ENCODE data around the gene CYB5A. TPM values are rescaled to one million over a fixed set of nuclear protein-coding genes. Genes with fewer than 3 reads are reported as not detected.

CYB5A gene
- total RNA-seq, 1 donor from 2014 or later = 58.1 TPM

DNA sequence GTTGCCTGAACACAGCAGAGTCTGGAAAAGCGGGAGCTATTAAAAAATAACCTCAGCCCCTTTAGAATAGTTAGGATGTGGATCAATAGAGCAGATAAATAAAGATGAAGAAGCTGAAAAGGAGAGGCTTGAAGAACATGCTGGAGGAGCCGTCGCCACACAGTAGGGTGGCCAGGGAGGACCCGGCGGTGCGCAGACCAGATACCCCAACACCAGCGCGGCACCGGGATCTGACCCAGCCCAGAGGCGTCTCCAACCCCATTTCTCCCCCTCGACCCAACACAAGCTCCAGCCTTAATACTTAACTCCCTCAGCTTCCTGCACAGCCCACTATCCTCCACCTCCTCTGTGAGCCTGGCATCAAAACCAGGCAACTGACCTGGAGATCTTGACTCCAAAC, 16.0 kb downstream of the CYB5A start:
- H3K36me3 ChIP-seq = no peaks in the 10 kb centered on the region
- no peaks in the 10 kb centered on the region for H3K9me3 ChIP-seq
- TF ChIP-seq, protein P1, sequence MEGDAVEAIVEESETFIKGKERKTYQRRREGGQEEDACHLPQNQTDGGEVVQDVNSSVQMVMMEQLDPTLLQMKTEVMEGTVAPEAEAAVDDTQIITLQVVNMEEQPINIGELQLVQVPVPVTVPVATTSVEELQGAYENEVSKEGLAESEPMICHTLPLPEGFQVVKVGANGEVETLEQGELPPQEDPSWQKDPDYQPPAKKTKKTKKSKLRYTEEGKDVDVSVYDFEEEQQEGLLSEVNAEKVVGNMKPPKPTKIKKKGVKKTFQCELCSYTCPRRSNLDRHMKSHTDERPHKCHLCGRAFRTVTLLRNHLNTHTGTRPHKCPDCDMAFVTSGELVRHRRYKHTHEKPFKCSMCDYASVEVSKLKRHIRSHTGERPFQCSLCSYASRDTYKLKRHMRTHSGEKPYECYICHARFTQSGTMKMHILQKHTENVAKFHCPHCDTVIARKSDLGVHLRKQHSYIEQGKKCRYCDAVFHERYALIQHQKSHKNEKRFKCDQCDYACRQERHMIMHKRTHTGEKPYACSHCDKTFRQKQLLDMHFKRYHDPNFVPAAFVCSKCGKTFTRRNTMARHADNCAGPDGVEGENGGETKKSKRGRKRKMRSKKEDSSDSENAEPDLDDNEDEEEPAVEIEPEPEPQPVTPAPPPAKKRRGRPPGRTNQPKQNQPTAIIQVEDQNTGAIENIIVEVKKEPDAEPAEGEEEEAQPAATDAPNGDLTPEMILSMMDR (IDR thresholded peaks at IDR 0.05) = no peak
- intact Hi-C loops (cut with DNase I) = no loop called here
- H3K27ac ChIP-seq = no peak overlapping the region
- no peak for DNase-seq (ENCODE audit: low spot score in 2 of 2)
- H3K27me3 ChIP-seq = no peaks in the 10 kb centered on the region
- no peaks in the 10 kb centered on the region for H3K4me1 ChIP-seq
- H3K4me3 ChIP-seq = no peak overlapping the region

DNA sequence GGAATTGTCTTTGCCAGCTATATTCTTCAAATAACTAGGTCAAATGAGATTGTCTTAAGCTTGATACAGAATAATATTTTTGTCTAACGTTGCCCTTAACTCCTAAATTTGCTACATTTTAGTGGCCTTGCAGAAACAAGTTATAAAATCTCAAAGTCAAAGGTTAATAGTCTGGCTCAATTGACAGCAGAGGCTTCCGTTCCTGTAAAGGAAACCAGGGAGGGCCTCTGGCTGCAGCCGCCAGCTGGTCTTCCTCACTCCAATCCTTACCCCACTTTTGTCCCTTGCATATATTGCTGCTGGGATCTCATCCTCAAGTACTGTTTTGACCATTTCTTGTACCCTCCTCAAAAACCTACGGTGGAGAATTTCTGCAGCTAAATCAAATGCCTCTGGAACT, 17.1 kb downstream of the CYB5A start:
- intact Hi-C loops (cut with DNase I) = no loop called here
- H3K4me3 ChIP-seq = no peak overlapping the region
- H3K27me3 ChIP-seq = no peaks in the 10 kb centered on the region
- no peak for DNase-seq (ENCODE audit: low spot score in 2 of 2)
- no peaks in the 10 kb centered on the region for H3K9me3 ChIP-seq
- H3K4me1 ChIP-seq = no peaks in the 10 kb centered on the region
- H3K36me3 ChIP-seq = no peaks in the 10 kb centered on the region
- TF ChIP-seq, protein P1 (IDR thresholded peaks at IDR 0.05) = no peak
- no peak overlapping the region for H3K27ac ChIP-seq

DNA sequence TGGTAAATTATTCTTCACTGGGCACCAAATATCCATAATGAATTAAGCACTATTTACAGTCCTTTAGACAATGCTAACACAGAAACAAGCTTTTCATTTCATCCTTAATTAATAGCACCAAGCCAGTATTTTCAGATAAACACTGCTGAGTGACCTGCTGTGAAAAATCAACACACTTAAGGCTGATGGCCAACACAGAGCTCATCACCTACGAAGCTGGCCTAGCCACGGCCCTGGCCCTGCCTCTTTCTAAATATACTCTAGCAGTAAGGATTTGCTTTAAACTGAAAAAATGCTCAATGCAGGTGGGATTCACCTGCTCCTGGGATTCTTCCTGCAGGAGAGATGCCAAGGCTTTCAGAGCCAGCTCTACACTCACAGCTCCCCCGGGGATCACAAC, 18.4 kb downstream of the CYB5A start:
- Histone ChIP-seq H3K4me3 (no peak overlapping the region), H3K9me3 (no peaks in the 10 kb centered on the region), H3K4me1 (no peaks in the 10 kb centered on the region), H3K27ac (no peak overlapping the region), H3K36me3 (no peaks in the 10 kb centered on the region), H3K27me3 (no peaks in the 10 kb centered on the region)
- intact Hi-C loops (cut with DNase I) = no loop called here
- no peak for DNase-seq (ENCODE audit: low spot score in 2 of 2)
- TF ChIP-seq, protein P1 (IDR thresholded peaks at IDR 0.05) = no peak

DNA sequence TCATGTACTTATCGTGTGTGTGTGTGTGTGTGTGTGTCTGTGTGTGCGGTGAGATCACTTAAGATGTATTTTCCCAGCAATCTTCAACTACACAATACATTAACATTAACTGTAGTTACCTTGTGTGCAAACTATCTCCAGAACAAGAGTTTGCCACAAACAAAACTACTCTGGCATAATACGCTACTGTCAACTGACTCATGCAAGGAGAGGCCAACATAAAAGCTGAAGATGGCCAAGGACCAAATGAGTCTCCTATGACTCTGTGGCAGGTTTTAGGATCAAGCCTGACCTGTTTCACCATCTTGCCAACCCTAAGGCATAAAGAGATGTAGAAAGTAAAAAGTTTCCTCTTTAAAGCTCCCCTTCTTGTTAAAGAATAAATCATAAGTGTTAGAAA, 20.1 kb downstream of the CYB5A start:
- no peak overlapping the region for H3K4me3 ChIP-seq
- H3K27ac ChIP-seq = no peak overlapping the region
- no peaks in the 10 kb centered on the region for H3K4me1 ChIP-seq
- TF ChIP-seq, protein P1 (IDR thresholded peaks at IDR 0.05) = no peak
- no peaks in the 10 kb centered on the region for H3K9me3 ChIP-seq
- H3K27me3 ChIP-seq = no peaks in the 10 kb centered on the region
- H3K36me3 ChIP-seq = no peaks in the 10 kb centered on the region
- DNase-seq (ENCODE audit: low spot score in 2 of 2) = no peak
- intact Hi-C loops (cut with DNase I) = no loop called here

DNA sequence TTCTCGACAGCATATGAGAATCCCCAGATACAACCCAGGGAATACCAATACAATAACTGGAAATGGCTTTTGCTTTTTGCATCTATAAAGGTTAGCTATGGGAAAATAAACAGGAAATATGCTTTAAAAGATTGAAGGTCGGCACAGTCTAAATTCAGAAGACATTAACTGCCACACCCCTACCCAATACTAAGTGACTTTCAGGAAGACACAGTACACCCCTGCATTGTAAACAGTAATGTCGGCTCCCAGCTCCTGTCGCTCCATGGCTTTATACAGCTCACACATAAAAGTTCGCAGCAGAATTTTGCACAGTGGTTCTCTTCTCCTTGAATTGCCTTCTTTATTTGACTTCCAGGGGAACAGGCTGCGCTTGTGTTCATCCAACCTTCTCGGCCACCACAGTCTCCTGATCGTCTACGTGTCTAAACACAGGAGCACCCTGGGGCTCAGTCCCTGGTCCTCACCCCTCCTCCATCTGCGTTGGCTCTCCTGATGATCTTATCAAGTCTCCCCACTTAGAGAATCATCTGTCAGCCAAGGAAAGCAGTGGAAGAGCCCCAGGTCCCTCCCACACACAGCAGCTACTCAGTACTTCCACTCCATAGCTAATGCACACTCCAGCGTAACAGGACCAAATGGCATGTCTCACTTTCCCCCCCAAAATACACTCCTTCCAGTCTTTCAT, 22.7 kb downstream of the CYB5A start:
- H3K36me3 ChIP-seq = no peaks in the 10 kb centered on the region
- H3K9me3 ChIP-seq = no peaks in the 10 kb centered on the region
- DNase-seq (ENCODE audit: low spot score in 2 of 2) = no peak
- no peak overlapping the region for H3K27ac ChIP-seq
- H3K4me1 ChIP-seq = no peaks in the 10 kb centered on the region
- H3K4me3 ChIP-seq = no peak overlapping the region
- H3K27me3 ChIP-seq = no peaks in the 10 kb centered on the region
- intact Hi-C loops (cut with DNase I) = no loop called here
- TF ChIP-seq, protein P1 (IDR thresholded peaks at IDR 0.05) = no peak

DNA sequence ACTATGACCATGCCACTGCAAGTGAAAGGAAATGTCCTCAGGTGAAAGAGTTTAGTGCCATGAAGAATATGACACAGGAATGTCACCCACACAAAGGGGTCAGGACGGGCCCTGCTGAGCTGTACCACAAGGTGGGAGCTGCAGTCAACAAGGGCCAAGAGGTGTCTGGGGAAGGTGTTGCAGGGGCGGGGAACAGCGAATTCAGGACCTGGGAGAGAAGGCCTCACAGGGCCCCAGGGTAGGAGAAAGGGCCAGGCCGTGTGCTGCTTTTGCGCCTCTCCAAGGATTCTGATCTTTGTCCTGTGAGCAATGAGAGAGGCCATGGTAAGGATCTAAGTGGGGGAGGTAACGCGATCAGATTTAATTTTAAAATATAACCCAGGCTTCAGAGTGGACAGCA, 23.6 kb downstream of the CYB5A start:
- no peaks in the 10 kb centered on the region for H3K4me1 ChIP-seq

More for the DNA sequence above, 23.6 kb downstream of the CYB5A start:
- Histone ChIP-seq H3K27me3 (no peaks in the 10 kb centered on the region), H3K36me3 (no peaks in the 10 kb centered on the region), H3K27ac (no peak overlapping the region), H3K4me3 (no peak overlapping the region), H3K9me3 (no peaks in the 10 kb centered on the region)
- intact Hi-C loops (cut with DNase I) = no loop called here
- TF ChIP-seq, protein P1 (IDR thresholded peaks at IDR 0.05) = no peak
- DNase-seq (ENCODE audit: low spot score in 2 of 2) = no peak

Measured in ascending aorta (tissue), 2 donors.